Measurements from ENCODE around the gene LRIG2. TPM values are rescaled to one million over a fixed set of nuclear protein-coding genes. Genes with fewer than 3 reads are reported as not detected.

The LRIG2 gene
- total RNA-seq, 1 experiment from 2014 or later, result 7.2 TPM

DNA sequence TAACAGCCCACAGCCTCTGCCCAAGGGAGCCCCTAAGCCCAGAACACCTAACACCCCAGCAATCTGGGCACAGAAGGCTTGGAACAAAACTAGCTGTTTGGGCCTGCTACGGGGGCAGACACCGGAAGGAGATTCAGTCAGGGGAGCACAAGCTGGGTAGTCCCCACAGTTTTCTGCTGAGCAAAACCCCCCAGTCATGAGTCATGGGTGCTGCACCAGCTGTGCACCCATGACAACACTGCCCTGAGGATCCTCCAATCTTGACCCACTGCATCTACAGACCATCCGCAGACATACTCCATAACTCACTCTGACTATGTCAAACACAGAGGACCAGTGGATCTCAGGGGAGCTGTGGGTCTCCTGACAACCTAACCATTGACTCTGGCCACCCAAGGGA, 105.1 kb downstream of the LRIG2 start:
- Histone ChIP-seq H3K9me3 (replicated peaks) (no peaks in the 10 kb centered on the region), H3K4me1 (replicated peaks) (no peaks in the 10 kb centered on the region)
- no peak for DNase-seq (ENCODE audit: low read depth in 1 of 2, low spot score in 2 of 2)

DNA sequence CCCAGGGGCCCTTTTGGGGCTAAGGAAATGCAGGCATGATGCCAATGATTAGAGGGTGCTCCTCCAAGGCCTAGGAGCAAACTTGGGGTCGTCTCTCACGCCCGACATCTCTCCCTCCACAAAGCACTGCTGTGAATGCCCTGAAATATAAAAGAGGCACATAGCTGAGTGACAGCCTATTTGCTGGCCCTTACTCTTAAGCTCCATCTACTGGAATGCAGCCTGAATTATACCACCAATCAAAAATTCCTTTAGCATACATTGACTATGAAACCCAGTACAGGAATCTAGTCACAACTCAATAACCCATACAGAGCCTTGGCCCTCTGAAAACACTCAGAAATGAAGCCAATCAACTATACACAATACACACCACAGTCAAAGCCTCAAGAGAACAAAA, 105.5 kb downstream of the LRIG2 start:
- Histone ChIP-seq H3K4me3 (no peak overlapping the region), H3K4me1 (replicated peaks) (no peaks in the 10 kb centered on the region), H3K36me3 (no peaks in the 10 kb centered on the region), H3K27ac (no peak overlapping the region), H3K27me3 (replicated peaks) (peaks cover 11% of the 10 kb centered on the region), H3K9me3 (replicated peaks) (no peaks in the 10 kb centered on the region)
- DNase-seq (ENCODE audit: low read depth in 1 of 2, low spot score in 2 of 2), result no peak

More for the DNA sequence above, 105.1 kb downstream of the LRIG2 start:
- no peak overlapping the region for H3K4me3 ChIP-seq
- H3K27ac ChIP-seq, result no peak overlapping the region
- peaks cover 8% of the 10 kb centered on the region for H3K27me3 ChIP-seq (replicated peaks)
- H3K36me3 ChIP-seq, result no peaks in the 10 kb centered on the region

Other genes with a start within 250 kb of the LRIG2 start
- gene SLC16A1, start 117.0 kb upstream of the LRIG2 start, total RNA-seq (2014; rRNA removed; shearing (Covaris generic)), result 82.0 and 106 TPM in 2 replicates